IPS-15b (cell line): Measurements from ENCODE around the gene AK8.

Experiments
- H3K27me3 ChIP-seq: one replicate; pipeline ENCODE4 v1.6.1; 2013; ENCODE audit warnings: low read length; ENCODE audit not compliant: control insufficient read depth, insufficient read depth
- H3K36me3 ChIP-seq: one replicate; pipeline ENCODE4 v1.6.1; 2013; ENCODE audit warnings: low read length; ENCODE audit not compliant: control insufficient read depth, insufficient read depth
- H3K4me1 ChIP-seq: one replicate; pipeline ENCODE4 v1.6.1; 2013; ENCODE audit warnings: mild to moderate bottlenecking, low read length; ENCODE audit not compliant: control insufficient read depth, insufficient read depth
- H3K4me3 ChIP-seq: one replicate; pipeline ENCODE4 v1.5.1; 2013; ENCODE audit warnings: low read depth, low read length
- H3K9ac ChIP-seq: one replicate; pipeline ENCODE4 v1.6.1; 2013; ENCODE audit warnings: low read depth, mild to moderate bottlenecking, low read length
- H3K9me3 ChIP-seq: one replicate; pipeline ENCODE4 v1.6.1; 2013; ENCODE audit warnings: mild to moderate bottlenecking, low read length; ENCODE audit not compliant: control insufficient read depth, insufficient read depth

The AK8 gene

GRCh38 chr9:132853482-132853881 lies 24.6 kb downstream of the AK8 start:
- no peaks in the 10 kb centered on the region for H3K36me3 ChIP-seq
- no peaks in the 10 kb centered on the region for H3K4me1 ChIP-seq
- no peaks in the 10 kb centered on the region for H3K27me3 ChIP-seq
- H3K4me3 ChIP-seq: no peak overlapping the region
- no peak overlapping the region for H3K9ac ChIP-seq
- H3K9me3 ChIP-seq: no peaks in the 10 kb centered on the region

GRCh38 chr9:132849185-132849706 lies 28.8 kb downstream of the AK8 start:
- Histone ChIP-seq H3K27me3 (no peaks in the 10 kb centered on the region), H3K4me3 (no peak overlapping the region), H3K9ac (no peak overlapping the region), H3K9me3 (no peaks in the 10 kb centered on the region), H3K4me1 (no peaks in the 10 kb centered on the region), H3K36me3 (no peaks in the 10 kb centered on the region)

GRCh38 chr9:132846918-132847515 lies 31.1 kb downstream of the AK8 start:
- Histone ChIP-seq H3K9ac (no peak overlapping the region), H3K4me3 (no peak overlapping the region), H3K36me3 (no peaks in the 10 kb centered on the region), H3K27me3 (no peaks in the 10 kb centered on the region), H3K9me3 (no peaks in the 10 kb centered on the region), H3K4me1 (no peaks in the 10 kb centered on the region)

- no peaks in the 10 kb centered on the region for H3K4me1 ChIP-seq
- H3K4me3 ChIP-seq: no peak overlapping the region
- H3K36me3 ChIP-seq: no peaks in the 10 kb centered on the region
- no peaks in the 10 kb centered on the region for H3K9me3 ChIP-seq
- no peak overlapping the region for H3K9ac ChIP-seq
- no peaks in the 10 kb centered on the region for H3K27me3 ChIP-seq
Observed at GRCh38 chr9:132846109-132846917, 31.8 kb downstream of the AK8 start.

GRCh38 chr9:132842124-132843044 lies 35.7 kb downstream of the AK8 start:
- Histone ChIP-seq H3K9me3 (no peaks in the 10 kb centered on the region), H3K4me1 (no peaks in the 10 kb centered on the region), H3K27me3 (no peaks in the 10 kb centered on the region), H3K9ac (no peak overlapping the region), H3K4me3 (no peak overlapping the region), H3K36me3 (no peaks in the 10 kb centered on the region)

GRCh38 chr9:132840980-132841379 lies 37.1 kb downstream of the AK8 start:
- Histone ChIP-seq H3K27me3 (no peaks in the 10 kb centered on the region), H3K9ac (no peak overlapping the region), H3K36me3 (no peaks in the 10 kb centered on the region), H3K4me3 (no peak overlapping the region), H3K9me3 (no peaks in the 10 kb centered on the region), H3K4me1 (no peaks in the 10 kb centered on the region)

GRCh38 chr9:132838291-132838690 lies 39.8 kb downstream of the AK8 start:
- Histone ChIP-seq H3K9me3 (no peaks in the 10 kb centered on the region), H3K4me3 (no peak overlapping the region), H3K4me1 (no peaks in the 10 kb centered on the region), H3K36me3 (no peaks in the 10 kb centered on the region), H3K9ac (no peak overlapping the region), H3K27me3 (no peaks in the 10 kb centered on the region)

GRCh38 chr9:132837501-132838286 lies 40.4 kb downstream of the AK8 start:
- Histone ChIP-seq H3K4me3 (no peak overlapping the region), H3K9ac (no peak overlapping the region), H3K36me3 (no peaks in the 10 kb centered on the region), H3K9me3 (no peaks in the 10 kb centered on the region), H3K4me1 (no peaks in the 10 kb centered on the region), H3K27me3 (no peaks in the 10 kb centered on the region)

- Histone ChIP-seq H3K9me3 (no peaks in the 10 kb centered on the region), H3K36me3 (no peaks in the 10 kb centered on the region), H3K9ac (no peak overlapping the region), H3K4me3 (no peak overlapping the region), H3K27me3 (no peaks in the 10 kb centered on the region), H3K4me1 (no peaks in the 10 kb centered on the region)
Observed at GRCh38 chr9:132834343-132834742, 43.7 kb downstream of the AK8 start.

- Histone ChIP-seq H3K9me3 (no peaks in the 10 kb centered on the region), H3K4me3 (no peak overlapping the region), H3K36me3 (no peaks in the 10 kb centered on the region), H3K4me1 (no peaks in the 10 kb centered on the region), H3K9ac (no peak overlapping the region), H3K27me3 (no peaks in the 10 kb centered on the region)
Observed at GRCh38 chr9:132833550-132834121, 44.4 kb downstream of the AK8 start.
